Measurements from ENCODE around the gene CYP4F12.

Gene CYP4F12

GRCh38 chr19:15714638-15715037, 41.8 kb downstream of the CYP4F12 start:
- DNase-seq (ENCODE audit: low read depth in 2 of 2) = no peak

GRCh38 chr19:15715642-15716041, 42.8 kb downstream of the CYP4F12 start:
- no peak for DNase-seq (ENCODE audit: low read depth in 2 of 2)

- DNase-seq (ENCODE audit: low read depth in 2 of 2) = no peak
Measured at GRCh38 chr19:15717809-15718208, 44.9 kb downstream of the CYP4F12 start.

DNA sequence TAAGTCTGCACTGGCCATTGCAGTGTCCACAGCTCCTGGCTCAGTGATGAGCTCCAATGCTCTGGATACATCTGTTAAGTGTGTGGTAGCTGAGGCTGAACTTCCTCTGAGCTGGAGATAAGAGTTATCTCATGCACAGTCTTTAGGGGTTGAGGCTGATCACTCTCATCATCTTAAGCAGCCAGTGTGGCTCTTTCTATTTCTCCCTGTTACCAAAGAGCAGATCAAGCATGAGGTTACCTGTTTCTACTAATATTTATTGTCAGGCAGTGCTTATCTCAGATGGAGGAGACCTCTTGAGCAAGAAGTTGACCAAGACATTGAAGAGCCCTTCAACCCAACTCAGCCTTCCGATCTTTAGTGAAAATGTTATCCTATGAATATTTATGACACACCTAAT, 48.4 kb downstream of the CYP4F12 start:
- no peak for DNase-seq (ENCODE audit: low read depth in 2 of 2)

DNA sequence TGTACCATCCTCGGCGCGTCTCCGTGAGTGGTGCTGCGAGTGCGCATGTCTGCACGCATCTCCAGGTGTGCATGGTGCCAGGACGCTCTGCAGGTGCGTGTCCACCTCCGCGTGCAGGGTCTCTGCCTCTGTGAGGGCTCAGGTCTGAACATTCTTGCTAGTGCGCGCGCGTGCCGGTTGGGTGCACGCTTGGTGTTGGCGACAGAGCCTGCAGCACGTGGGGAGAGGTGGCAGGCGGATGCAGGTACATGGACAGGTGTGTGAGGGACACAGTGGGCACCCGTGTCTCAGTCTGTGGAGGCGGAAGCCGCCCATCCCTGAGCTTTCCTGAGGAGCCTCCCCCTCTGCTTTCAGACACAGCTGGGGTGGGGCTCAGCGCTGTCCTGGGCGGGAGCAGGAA, 50.1 kb downstream of the CYP4F12 start:
- DNase-seq (ENCODE audit: low read depth in 2 of 2) = no peak

DNA sequence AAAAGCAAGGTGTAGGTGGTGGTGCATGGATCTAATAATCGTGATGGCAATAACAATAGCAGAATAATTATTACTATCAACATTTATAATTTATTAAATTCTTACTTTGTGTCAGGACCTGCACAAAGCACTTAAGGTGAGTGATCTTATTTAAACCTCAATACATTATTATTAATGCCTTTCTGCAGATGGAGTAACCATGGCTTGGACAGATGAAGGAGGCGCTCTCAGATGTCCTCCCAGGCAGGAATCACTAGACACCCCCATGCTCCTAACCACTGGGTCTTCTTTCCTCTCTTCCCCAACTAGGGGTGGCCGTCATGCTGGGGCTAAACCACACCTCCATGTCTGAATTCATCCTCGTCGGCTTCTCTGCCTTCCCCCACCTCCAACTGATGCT, 54.8 kb downstream of the CYP4F12 start, which contains the start of gene OR10H2:
Gene OR10H2, plus strand, starts transcription at position 301 of the 400 bp plus-strand sequence. Its CDS starts 20 bp downstream, at position 321.
- DNase-seq (ENCODE audit: low read depth in 2 of 2) = no peak

DNA sequence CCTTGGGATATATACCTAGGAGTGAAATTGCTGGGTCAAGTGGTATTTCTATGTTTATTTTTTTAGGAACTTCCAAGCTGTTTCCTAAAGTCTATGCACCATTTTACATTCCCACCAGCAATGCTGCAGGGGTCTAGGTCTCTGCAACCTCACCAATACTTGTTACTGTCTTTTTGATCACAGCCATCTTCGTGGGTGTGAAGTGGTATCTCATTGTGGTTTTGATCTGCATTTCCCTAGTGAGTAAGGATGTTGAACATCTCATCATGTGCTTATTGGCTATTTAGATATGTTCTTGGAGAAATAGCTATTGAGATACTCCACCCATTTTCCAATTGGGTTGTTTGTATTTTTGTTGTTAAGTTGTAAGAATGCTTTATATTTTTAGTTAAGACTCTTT, 57.7 kb downstream of the CYP4F12 start:
- no peak for DNase-seq (ENCODE audit: low read depth in 2 of 2)

- no peak for DNase-seq (ENCODE audit: low read depth in 2 of 2)
Measured at GRCh38 chr19:15732388-15732787, 59.5 kb downstream of the CYP4F12 start.

DNA sequence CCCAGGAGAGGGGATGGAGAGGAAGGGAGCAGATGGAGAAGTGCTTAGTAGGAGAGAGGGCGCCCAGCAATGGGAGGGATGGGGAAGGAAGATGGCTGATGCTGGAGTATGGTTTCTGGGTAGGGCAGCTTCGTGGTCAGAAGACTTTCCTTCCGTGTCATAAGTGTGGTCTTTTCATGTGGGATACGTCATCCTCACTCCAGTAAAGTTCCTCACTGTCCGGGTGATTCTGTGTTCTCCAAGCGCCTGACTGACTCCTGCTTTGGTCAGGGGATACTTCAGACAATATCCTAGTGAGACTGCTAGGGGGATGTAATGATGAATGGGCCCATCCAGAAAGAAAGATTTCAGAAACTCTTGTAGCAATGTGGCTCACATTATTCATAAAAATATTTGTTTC, 61.0 kb downstream of the CYP4F12 start:
- DNase-seq (ENCODE audit: low read depth in 2 of 2) = no peak

- DNase-seq (ENCODE audit: low read depth in 2 of 2) = no peak
Measured at GRCh38 chr19:15737722-15738121, 64.8 kb downstream of the CYP4F12 start, which contains the start of gene OR10H3. Gene OR10H3, plus strand, starts transcription at chr19:15737985. Its CDS starts 3,408 bp downstream, at chr19:15741393.

DNA sequence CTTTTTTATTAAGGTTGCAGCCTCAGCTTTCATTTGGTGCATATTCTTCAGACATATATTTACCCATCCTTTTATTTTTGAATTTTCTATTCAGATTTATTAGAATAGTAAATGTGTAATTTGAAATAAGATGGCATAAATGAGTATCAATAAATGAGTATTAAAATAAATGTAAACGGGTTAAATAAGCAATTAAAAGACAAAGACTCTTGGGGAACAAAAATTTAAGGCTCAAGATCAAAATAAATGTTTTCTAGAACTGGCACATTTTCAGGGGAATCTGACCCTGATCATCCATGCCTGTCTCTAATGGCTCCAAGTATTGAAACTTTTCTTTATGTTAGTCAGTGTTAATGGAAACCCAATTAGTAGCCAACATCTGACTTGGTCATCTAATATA, 67.9 kb downstream of the CYP4F12 start:
- DNase-seq (ENCODE audit: low read depth in 2 of 2) = no peak
